K562 (cell line): ENCODE results near the gene TOMM6. TPM values are rescaled to one million over a fixed set of nuclear protein-coding genes. Genes with fewer than 3 reads are reported as not detected.
"Not testable (repeated sequence)": the region's sequence is repeated elsewhere in the genome, so short reads cannot be mapped to it uniquely, and the experiment has no call there.

Source experiments
- ATAC-seq: fragments of 200-7000 bp; cut with Tn5 transposase; 3 replicates; pipeline ENCODE4 v1.9.1; 2020; ENCODE audit warnings: moderate library complexity
- BruUV-seq: library from RNA; stranded (reverse); fragments of 400-500 nt; replicated peaks from 2 replicates; lab custom pipeline; 2021; lab: Mats Ljungman, UMichigan
- CTCF ChIA-PET: fragments of 300-600 bp; formaldehyde crosslinking; extraction: SDS; loops from one replicate; lab custom pipeline; 2021; ENCODE audit warnings: low intra/inter-chr PET ratio; lab: Yijun Ruan, JAX
- POLR2A ChIA-PET: fragments of 300-600, 350-650 bp; sonication (Branson Sonifier 250); formaldehyde crosslinking; extraction: SDS; loops from one replicate; lab custom pipeline; 2021; ENCODE audit warnings: antibody characterized with exemption, inconsistent platforms; lab: Yijun Ruan, JAX
- DNase-seq, 4 experiments: peaks; one replicate each; pipeline versions ENCODE4 v3.0.0 to v3.0.0-alpha.2; 2011 to 2018; ENCODE audit warnings: low spot score in 3 of 4, mixed read lengths in 3 of 4; ENCODE audit errors: extremely low read depth in 1 of 4
- FAIRE-seq: peaks from 2 replicates; lab custom pipeline; 2011; peaks lifted over from hg19 to GRCh38; lab: Jason Lieb, UNC
- H2AFZ ChIP-seq: 2 replicates; pipeline ENCODE4 v1.6.0; 2011; ENCODE audit warnings: low read depth, low read length, control low read depth, inconsistent platforms
- H3K27ac ChIP-seq: fragments of 200-600 bp; 3 replicates; pipeline ENCODE4 v1.8.0; 2011; ENCODE audit warnings: low read depth, mild to moderate bottlenecking, control low read depth, inconsistent platforms, low read length, moderate library complexity, mixed read lengths; ENCODE audit errors: extremely low read depth
- H3K27me3 ChIP-seq, 2 experiments: fragments of 300-600 bp in 1 of 2; 2 replicates in 1 of 2; 3 replicates in 1 of 2; pipeline versions ENCODE4 v1.6.0 to v1.8.0; 2011; ENCODE audit warnings: inconsistent platforms in 2 of 2, low read length in 2 of 2, mild to moderate bottlenecking in 1 of 2, mixed read lengths in 1 of 2, moderate library complexity in 1 of 2; ENCODE audit not compliant: control insufficient read depth in 2 of 2, insufficient read depth in 2 of 2
- H3K36me3 ChIP-seq: fragments of 300-600 bp; 3 replicates; pipeline ENCODE4 v1.8.0; 2011; ENCODE audit warnings: mild to moderate bottlenecking, low read length, inconsistent platforms; ENCODE audit not compliant: control insufficient read depth, insufficient read depth
- H3K4me1 ChIP-seq, 2 experiments: fragments of 200-600 bp in 1 of 2; replicated peaks in 1 of 2; 2 replicates in 1 of 2; 3 replicates in 1 of 2; pipeline versions ENCODE4 v1.5.1 to v1.8.0; 2011; ENCODE audit warnings: inconsistent platforms in 2 of 2, low read length in 2 of 2, mild to moderate bottlenecking in 1 of 2, mixed read lengths in 1 of 2, moderate library complexity in 1 of 2; ENCODE audit not compliant: control insufficient read depth in 2 of 2, insufficient read depth in 2 of 2
- H3K4me2 ChIP-seq: 2 replicates; pipeline ENCODE4 v1.6.1; 2011; ENCODE audit warnings: low read length, control low read depth, inconsistent platforms, mixed read lengths; ENCODE audit not compliant: insufficient read depth
- H3K4me3 ChIP-seq: fragments of 200-600 bp; sonication (generic), shearing (Covaris generic); 2 replicates; pipeline ENCODE4 v1.5.1; 2016; ENCODE audit warnings: control low read depth, inconsistent platforms
- H3K79me2 ChIP-seq: fragments of 200-600 bp; 3 replicates; pipeline ENCODE4 v1.8.0; 2011; ENCODE audit warnings: low read length, inconsistent platforms; ENCODE audit not compliant: control insufficient read depth, insufficient read depth
- H3K9ac ChIP-seq, 2 experiments: 2 replicates each; pipeline versions ENCODE4 v1.6.0 to v1.6.1; 2011; ENCODE audit warnings: low read depth in 2 of 2, low read length in 2 of 2, control low read depth in 1 of 2, inconsistent platforms in 1 of 2, mild to moderate bottlenecking in 1 of 2, mixed read lengths in 1 of 2; ENCODE audit not compliant: insufficient read depth in 1 of 2
- H3K9me1 ChIP-seq: one replicate; pipeline ENCODE4 v1.6.0; 2011; ENCODE audit warnings: inconsistent platforms, mild to moderate bottlenecking, low read length, moderate library complexity; ENCODE audit not compliant: control insufficient read depth, insufficient read depth
- H3K9me3 ChIP-seq: replicated peaks from 2 replicates; pipeline ENCODE4 v1.5.1; 2011; ENCODE audit warnings: low read depth, low read length, inconsistent platforms; ENCODE audit not compliant: control insufficient read depth, insufficient read depth
- H4K20me1 ChIP-seq: replicated peaks from 2 replicates; pipeline ENCODE4 v1.6.1; 2011; ENCODE audit warnings: low read length, inconsistent platforms, mixed read lengths; ENCODE audit not compliant: control insufficient read depth, insufficient read depth
- CREBBP ChIP-seq: IDR thresholded peaks from one replicate; pipeline ENCODE4 v1.6.1; 2012; ENCODE audit warnings: low read depth, mild to moderate bottlenecking, control low read depth, inconsistent platforms, low read length
- ZNF134 ChIP-seq: fragments of 250-450 bp; sonication (Bioruptor Pico); conservative IDR thresholded peaks from 2 replicates; pipeline ENCODE4 v1.4.0; 2020
- ZNF354B ChIP-seq: fragments of 250-450 bp; sonication (Bioruptor Pico); IDR thresholded peaks from 2 replicates; pipeline ENCODE4 v1.4.0; 2020
- ZNF668 ChIP-seq: fragments of 250-450 bp; sonication (Bioruptor Pico); IDR thresholded peaks from 2 replicates; pipeline ENCODE4 v1.8.0; 2022; ENCODE audit warnings: mild to moderate bottlenecking, inconsistent platforms
- WGBS: fragments of 100-300 bp; shearing (Covaris generic); methylation state at CpG from one replicate; pipeline ENCODE4 v1.1.6; 2016; ENCODE audit warnings: low coverage, mixed read lengths; ENCODE audit not compliant: insufficient coverage; ENCODE audit errors: missing lambda C conversion rate; 5-methylcytosine and 5-hydroxymethylcytosine counted together
- in situ Hi-C: fragments of 300-500 bp; cut with MboI; formaldehyde crosslinking; loops from 4 replicates; pipeline ENCODE4 v1.15.0; 2018; ENCODE audit warnings: inconsistent platforms, mixed read lengths
- intact Hi-C: fragments of 100-400 bp; cut with micrococcal nuclease; formaldehyde crosslinking; loops from 2 replicates; pipeline ENCODE4 v1.14.2; 2022
- polyA plus RNA-seq, 8 experiments: library from polyadenylated mRNA; depleted of rRNA in 4 of 8; stranded (reverse) in 5 of 8; unstranded in 3 of 8; fragments of >200 nt; fragmentation: Nextera tagmentation in 2 of 8; fragmentation: Illumina TruSeq in 1 of 8; extraction: Ambion mirVana in 2 of 8; extraction: Trizol in 1 of 8; gene quantifications; 2 replicates each; pipeline versions ENCODE4 v1.2.1 to v1.2.3, GENCODE V29; 2011 to 2014; ENCODE audit warnings: inconsistent platforms in 1 of 8, missing spikeins in 1 of 8
- total RNA-seq, 7 experiments: library from RNA; depleted of rRNA in 6 of 7; stranded (reverse); fragments of >200 nt in 6 of 7; fragmentation: Illumina TruSeq in 2 of 7; extraction: Trizol in 2 of 7; gene quantifications; 2 replicates each; pipeline versions ENCODE4 v1.2.1 to v1.2.3, GENCODE V29; 2011 to 2021; ENCODE audit warnings: low replicate concordance in 1 of 7
- TF ChIP-seq, protein P1 (sequence below): fragments of 450-650 bp; conservative IDR thresholded peaks from 2 replicates; pipeline ENCODE4 v1.6.1; 2016; ENCODE audit warnings: missing genetic modification characterization, low read depth, mild to moderate bottlenecking, missing compliant biosample characterization, moderate library complexity
- TF ChIP-seq, protein P2 (sequence below): IDR thresholded peaks from 2 replicates; pipeline ENCODE4 v1.6.1; 2011; ENCODE audit warnings: borderline replicate concordance, low read depth, mild to moderate bottlenecking, moderate library complexity, low read length; ENCODE audit not compliant: insufficient read depth, poor library complexity, severe bottlenecking

The TOMM6 gene
- total and polyA plus RNA-seq, 9 of the 15 experiments (the other 6 are each of a cell fraction or from before 2014, with no cell fraction given), result 380 to 2,097 (median 1,065) TPM

DNA sequence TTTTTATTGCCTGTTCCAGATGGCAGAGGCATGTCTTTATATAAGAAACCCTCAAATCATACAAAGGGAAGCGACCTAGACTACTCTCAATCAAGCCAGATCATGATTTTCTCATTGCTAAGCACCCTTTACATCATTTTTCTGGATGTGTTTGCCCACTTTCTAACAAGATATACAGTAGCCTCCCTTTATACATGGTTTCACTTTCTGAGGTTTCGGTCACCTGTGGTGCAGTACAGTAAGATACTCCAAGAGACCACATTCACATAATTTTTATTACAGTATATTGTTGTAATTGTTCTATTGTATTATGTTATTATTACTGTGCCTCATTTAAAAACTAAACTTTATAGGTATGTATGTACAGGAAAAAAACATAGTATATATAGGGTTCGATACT, 23.6 kb downstream of the TOMM6 start:
- Histone ChIP-seq H3K27me3 (no peaks in the 10 kb centered on the region), H3K9me3 (no peaks in the 10 kb centered on the region), H2AFZ (no peak overlapping the region), H4K20me1 (no peaks in the 10 kb centered on the region), H3K4me1 (peaks cover 0 to 2% of the 10 kb centered on the region in 2 experiments; a peak in 1 of 5 replicates), H3K4me3 (no peak overlapping the region), H3K36me3 (no peaks in the 10 kb centered on the region; the same call in 2 of the 3 replicates), H3K27ac (no peak overlapping the region), H3K4me2 (no peak overlapping the region), H3K79me2 (no peaks in the 10 kb centered on the region), H3K9ac (no peak overlapping the region), H3K9me1 (no peaks in the 10 kb centered on the region)
- intact Hi-C loops, result no loop called here
- in situ Hi-C loops, result no loop called here
- WGBS, result 90% methylated on average over 3 of the region's 3 CpGs
- ATAC-seq, result no peak
- FAIRE-seq, result no peak
- TF ChIP-seq ZNF134 (CRISPR knock-in tag), result no peak
- TF ChIP-seq CREBBP, result no peak
- TF ChIP-seq, protein P1, sequence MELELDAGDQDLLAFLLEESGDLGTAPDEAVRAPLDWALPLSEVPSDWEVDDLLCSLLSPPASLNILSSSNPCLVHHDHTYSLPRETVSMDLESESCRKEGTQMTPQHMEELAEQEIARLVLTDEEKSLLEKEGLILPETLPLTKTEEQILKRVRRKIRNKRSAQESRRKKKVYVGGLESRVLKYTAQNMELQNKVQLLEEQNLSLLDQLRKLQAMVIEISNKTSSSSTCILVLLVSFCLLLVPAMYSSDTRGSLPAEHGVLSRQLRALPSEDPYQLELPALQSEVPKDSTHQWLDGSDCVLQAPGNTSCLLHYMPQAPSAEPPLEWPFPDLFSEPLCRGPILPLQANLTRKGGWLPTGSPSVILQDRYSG, result no peak
- TF ChIP-seq ZNF668 (CRISPR knock-in tag), result no peak
- TF ChIP-seq ZNF354B (CRISPR knock-in tag), result no peak
- TF ChIP-seq, protein P2, sequence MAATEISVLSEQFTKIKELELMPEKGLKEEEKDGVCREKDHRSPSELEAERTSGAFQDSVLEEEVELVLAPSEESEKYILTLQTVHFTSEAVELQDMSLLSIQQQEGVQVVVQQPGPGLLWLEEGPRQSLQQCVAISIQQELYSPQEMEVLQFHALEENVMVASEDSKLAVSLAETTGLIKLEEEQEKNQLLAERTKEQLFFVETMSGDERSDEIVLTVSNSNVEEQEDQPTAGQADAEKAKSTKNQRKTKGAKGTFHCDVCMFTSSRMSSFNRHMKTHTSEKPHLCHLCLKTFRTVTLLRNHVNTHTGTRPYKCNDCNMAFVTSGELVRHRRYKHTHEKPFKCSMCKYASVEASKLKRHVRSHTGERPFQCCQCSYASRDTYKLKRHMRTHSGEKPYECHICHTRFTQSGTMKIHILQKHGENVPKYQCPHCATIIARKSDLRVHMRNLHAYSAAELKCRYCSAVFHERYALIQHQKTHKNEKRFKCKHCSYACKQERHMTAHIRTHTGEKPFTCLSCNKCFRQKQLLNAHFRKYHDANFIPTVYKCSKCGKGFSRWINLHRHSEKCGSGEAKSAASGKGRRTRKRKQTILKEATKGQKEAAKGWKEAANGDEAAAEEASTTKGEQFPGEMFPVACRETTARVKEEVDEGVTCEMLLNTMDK, result no peak
- CTCF ChIA-PET, result no interaction called here
- no peak for DNase-seq
- BruUV-seq, result no TSS peak
- POLR2A ChIA-PET, result no interaction called here

DNA sequence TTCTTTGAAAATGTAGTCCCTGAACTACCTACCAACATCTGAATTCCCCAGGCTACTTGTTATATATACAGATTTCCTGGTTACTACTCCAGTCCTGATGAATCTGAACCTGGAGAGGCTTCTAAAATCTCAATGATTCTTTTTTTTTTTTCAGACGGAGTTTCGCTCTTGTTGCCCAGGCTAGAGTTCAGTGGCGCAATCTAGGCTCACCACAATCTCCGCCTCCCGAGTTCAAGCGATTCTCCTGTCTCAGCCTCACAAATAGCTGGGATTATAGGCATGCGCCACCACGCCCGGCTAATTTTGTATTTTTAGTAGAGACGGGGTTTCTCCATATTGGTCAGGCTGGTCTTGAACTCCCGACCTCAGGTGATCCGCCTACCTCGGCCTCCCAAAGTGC, 24.5 kb downstream of the TOMM6 start:
- BruUV-seq, H3K36me3 ChIP-seq, H3K79me2 ChIP-seq, POLR2A ChIA-PET, ATAC-seq, H3K27ac ChIP-seq, H4K20me1 ChIP-seq, H3K4me3 ChIP-seq, H3K9me3 ChIP-seq, H3K9me1 ChIP-seq, CTCF ChIA-PET, H3K27me3 ChIP-seq, FAIRE-seq, intact Hi-C loops, H2AFZ ChIP-seq, H3K9ac ChIP-seq, H3K4me2 ChIP-seq, H3K4me1 ChIP-seq, in situ Hi-C loops, DNase-seq: not testable (repeated sequence)
- WGBS, result 84% methylated on average over 10 of the region's 13 CpGs
